HG02884 (cell line): ENCODE measurements around the gene SCO2.
"Not testable (repeated sequence)": the region's sequence is repeated elsewhere in the genome, so short reads cannot be mapped to it uniquely, and the experiment has no call there.

ENCODE experiments used
- ATAC-seq: cut with Tn5 transposase; IDR thresholded peaks from one replicate; pipeline ENCODE4 v1.9.1; 2021; ENCODE audit warnings: mild to moderate bottlenecking, moderate library complexity; ENCODE audit not compliant: unreplicated experiment

SCO2 gene

GRCh38 chr22:50551160-50551752, 25.9 kb upstream of the SCO2 start:
- no peak for ATAC-seq

GRCh38 chr22:50550395-50550794, 25.0 kb upstream of the SCO2 start:
- no peak for ATAC-seq

GRCh38 chr22:50548921-50549790, 23.8 kb upstream of the SCO2 start:
- no peak for ATAC-seq

DNA sequence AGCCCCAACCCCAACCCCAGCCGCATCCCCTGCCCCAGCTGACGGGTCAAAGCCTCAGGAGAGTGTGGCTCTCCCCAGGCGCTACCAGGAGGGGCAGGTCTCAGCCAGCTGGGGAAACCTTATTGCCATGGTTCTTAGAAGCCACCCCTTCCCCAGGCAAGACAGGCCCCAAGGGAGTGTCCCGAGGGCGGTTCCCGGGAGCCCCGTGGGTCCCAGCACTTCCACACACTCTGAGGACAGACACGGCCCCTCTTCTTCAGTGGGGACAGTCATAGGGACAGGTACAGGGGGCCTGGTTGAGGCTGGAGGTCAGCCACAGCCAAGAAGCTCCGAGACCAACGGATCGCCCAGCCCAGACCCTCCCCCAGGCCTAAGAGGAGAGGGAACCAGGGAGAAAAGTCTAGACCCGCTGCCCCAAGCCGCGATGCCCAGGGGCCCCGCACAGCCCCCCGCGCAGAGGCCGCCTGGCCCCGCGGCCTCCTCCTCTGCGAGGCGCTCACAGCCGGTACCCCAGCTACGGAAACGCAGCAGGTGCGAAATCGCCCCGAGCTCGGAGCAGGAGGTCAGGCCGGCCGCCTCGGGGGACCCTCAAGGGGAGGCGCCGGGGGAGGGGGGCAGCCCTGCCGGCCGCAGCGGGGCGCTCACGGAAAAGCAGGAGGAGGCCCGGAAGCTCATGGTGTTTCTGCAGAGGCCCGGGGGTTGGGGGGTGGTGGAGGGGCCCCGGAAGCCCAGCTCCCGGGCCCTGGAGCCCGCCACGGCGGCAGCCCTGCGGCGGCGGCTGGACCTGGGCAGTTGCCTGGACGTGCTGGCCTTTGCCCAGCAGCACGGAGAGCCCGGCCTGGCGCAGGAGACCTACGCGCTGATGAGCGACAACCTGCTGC, 22.9 kb upstream of the SCO2 start:
- no peak for ATAC-seq

- no peak for ATAC-seq
Measured at GRCh38 chr22:50547263-50547985, 22.0 kb upstream of the SCO2 start.

DNA sequence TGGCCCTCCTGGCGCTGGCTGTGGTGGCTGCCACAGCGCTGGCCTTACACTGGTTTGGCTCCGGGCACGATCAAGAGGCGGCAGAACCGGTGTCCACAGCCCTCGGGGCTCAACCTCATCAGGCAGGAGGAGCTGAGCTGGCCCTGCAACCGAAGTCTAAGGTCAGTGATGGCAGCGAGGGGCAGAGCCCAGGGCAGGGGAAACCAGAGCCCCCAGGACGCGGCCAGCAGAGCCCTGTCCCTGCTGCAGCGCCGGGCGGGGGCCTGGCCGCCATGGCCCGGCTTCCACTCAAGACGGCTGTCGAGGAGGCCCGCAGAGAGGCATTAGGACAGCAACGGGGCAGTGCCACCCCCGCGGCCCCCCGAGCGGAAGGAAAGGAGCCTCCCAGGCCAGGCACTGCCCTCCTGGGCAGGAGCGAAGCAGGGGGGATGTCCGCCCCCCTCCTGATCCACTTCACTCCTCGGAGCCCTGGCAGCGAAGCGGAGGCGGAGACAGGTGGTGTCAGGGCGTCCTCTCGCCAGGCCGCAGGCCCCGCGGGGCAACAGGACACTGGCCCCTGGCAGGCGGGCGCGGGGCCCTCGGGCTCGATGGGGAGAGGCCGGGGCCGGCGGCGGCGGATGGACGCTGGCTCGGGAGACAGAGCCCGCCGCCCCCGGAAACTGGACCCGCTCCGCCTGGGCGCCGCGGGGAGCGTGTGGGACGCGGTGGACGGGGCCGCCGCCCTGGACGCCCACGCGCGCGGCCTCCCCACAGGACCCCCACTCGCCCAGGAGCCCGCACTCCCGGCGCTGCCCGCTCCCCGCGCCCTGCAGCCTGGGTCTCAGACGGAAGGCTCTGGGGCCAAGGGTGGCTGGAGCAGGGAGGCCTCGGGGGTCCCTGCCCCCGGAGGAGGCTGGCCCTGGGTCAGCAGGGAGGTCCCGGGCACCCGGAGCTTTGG, 21.2 kb upstream of the SCO2 start:
- no peak for ATAC-seq

GRCh38 chr22:50545522-50546325, 20.3 kb upstream of the SCO2 start, which contains the start of gene KLHDC7B:
TSS of gene KLHDC7B (plus strand) at chr22:50545899. CDS start at chr22:50546244, 345 bp downstream.
- no peak for ATAC-seq

DNA sequence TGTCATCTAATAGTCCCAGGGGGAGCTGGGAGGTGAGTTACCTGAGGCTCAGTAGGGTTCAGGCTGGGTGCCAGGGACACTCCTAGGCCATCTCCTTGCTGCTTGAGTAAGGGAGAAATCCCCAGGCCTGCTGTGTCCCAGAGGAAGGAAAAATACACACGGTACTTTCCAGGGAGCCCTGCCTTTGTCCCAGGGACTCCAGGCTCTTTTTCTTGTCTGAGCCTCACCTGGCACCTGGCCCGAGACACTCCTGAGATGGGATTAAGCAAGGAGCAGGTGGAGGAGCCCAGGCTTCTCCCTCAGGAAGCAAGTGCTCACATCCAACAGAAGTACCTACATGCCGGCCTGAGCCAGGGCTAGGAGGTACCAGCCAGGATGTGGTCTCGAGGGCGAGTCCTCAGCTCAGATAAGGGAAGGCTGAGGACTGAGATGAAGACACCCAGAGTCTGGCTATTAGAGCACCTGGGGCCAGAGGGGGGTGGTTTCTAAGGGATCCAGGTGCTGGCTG, 19.4 kb upstream of the SCO2 start:
- no peak for ATAC-seq

DNA sequence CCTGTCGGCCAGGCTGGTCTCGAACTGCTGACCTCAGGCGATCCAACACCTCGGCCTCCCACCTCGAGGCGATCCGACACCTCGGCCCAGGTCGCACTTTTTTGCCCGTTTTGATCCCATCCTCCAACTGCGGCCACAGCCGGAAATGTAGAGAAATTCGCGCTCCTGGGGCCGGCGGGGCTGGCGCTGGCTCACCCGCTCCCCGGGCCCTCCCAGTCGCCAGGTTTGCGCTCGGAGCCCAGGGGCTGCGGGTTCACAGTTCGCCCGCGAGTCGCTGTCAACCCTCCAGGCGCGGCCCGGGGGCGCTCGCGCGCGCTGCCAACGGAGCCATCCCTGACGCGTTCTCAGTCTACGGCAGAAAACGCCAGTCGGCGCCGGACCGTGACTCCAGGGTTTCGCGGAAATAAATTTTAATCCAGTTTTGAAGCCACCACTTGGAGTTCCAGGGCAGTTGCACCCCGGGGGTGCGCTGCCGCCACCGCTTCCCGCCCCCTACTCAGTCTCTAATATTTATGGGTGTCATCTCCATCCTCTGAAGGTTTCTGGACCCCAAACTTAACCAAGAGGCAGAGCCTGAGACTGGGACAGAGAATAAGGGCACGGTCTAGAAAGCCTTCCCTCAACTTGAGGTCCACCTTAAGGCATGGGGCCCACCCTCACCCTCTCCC, 18.8 kb upstream of the SCO2 start:
- no peak for ATAC-seq

GRCh38 chr22:50542416-50542927, 17.1 kb upstream of the SCO2 start:
- ATAC-seq: no peak

DNA sequence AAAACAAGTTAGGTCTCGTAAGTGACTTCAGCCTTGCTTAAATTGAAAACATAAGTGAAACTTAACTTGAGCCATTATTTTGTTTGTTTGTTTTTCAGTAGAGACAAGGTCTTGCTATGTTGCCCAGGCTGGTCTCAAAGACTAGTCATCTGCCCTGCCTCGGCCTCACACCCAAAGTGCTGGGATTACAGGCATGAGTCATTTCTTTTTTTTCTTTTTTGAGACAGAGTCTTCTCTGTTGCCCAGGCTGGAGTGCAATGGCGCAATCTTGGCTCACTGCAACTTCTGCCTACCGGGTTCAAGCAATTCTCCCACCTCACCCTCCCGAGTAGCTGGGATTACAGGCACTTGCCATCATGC, 16.2 kb upstream of the SCO2 start:
- ATAC-seq: not testable (repeated sequence)

DNA sequence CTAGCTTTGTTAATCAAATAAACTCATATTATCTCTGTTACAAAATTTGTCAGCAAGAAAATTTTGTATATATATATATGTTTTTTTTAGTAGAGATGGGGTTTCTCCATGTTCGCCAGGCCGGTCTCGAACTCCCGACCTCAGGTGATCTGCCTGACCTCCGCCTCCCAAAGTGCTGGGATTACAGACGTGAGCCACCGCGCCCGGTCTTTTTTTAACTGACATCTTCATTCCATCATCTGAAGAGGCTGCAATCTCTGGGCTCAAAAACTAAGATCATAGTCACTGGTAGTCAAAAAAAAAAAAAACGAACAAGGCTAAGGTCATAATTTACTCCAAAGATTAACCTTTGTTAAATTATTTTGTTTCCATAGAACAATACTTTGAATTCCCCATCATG, 15.0 kb upstream of the SCO2 start:
- no peak for ATAC-seq

- no peak for ATAC-seq
Measured at GRCh38 chr22:50537765-50538164, 12.4 kb upstream of the SCO2 start.

GRCh38 chr22:50536226-50536625, 10.8 kb upstream of the SCO2 start:
- ATAC-seq: no peak

GRCh38 chr22:50535113-50535512, 9.7 kb upstream of the SCO2 start:
- no peak for ATAC-seq

DNA sequence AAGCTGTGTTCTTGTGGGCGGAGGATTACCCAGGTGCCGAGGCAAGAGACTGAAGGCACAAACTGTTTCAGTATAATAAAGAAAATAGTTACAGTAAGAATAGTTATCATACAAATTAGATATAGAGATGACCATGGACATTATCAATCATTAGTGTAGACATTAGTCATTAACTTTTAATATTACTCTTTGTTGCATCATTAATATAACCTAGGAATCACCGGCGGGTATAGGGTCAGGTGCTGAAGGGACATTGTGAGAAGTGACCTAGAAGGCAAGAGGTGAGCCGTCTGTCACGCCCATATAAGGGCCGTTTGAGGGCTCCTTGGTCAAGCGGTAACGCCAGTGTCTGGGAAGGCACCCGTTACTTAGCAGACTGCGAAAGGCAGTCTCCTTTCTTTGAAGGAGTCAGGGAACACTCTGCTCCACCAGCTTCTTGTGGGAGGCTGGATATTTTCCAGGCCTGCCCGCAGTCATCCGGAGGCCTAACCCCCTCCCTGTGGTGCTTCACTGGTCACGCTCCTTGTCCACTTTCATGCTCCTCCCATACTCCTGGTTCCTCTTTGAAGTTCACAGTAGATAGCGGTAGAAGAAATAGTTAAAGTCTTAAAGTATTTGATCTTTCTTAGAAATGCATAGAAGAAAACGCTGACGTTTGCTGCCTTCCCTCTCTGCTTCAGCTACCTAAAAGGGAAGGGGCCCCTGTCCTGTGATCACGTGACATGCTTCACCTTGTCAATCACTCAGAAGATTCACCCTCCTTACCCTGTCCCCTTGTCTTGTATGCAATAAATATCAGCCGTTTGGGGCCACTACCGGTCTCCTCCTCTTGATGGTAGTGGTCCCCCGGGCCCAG, 8.7 kb upstream of the SCO2 start:
- ATAC-seq: not testable (repeated sequence)
